NCI-H345 treated with DMSO at 0.1 percent for 48 hours (cell line): ENCODE data around the gene RAB19.
A peak's percentile ranks its signal among the peaks of the same experiment; 100 is the strongest.
"Not testable (repeated sequence)": the region's sequence is repeated elsewhere in the genome, so short reads cannot be mapped to it uniquely, and the experiment has no call there.

Experiments used
- DNase-seq: peaks from one replicate; lab custom pipeline; 2025; ENCODE audit not compliant: unreplicated experiment; lab: John Stamatoyannopoulos, UW

Gene RAB19

DNA sequence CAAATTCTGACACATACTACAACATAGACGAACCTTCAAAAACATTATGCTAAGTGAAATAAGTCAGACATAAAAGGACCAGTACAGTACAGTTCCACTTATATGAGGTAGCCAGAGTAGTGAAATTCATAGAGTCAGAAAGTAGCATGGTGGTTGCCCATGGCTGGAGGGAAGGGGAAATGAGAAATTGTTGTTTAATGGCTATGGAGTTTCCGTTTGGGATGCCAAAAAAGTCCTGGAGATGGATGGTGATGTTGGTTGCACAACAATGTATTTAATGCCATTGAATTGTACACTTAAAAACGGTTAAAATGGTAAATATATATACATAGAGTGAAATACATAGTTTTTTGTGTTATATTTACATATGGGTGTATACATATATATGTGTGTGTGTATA is 3.5 kb upstream of the RAB19 start:
- DNase-seq, result no peak

DNA sequence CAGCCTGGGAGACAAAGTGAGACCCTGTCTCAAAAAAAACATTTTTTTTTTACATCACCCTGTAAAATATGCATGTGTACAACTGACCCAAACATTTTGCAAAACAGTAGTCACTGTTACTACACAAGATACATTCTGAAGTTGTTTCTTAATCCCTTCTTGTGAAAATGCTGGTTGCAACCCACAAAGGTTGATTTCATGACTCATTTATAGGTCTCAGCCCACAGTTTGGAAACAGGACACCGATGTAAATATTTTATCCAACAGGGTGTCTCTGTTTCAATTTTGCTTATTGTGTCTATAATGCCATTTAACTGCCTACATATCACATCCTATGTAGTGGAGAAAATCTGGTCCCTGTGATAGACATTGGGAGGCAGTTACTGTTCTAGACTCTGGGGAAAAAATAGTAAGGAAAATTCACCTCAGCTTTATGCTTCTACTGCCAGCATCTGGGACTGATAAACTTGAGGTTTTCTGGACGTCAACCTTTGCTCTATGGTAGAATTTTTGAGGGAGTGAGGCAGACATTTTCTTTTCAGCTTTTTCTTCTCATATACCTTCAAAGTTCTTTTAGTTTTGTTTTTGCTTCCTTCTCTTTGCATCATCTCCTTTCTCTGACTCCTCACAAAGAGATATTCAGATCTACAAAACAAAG is 1.6 kb upstream of the RAB19 start:
- DNase-seq, result no peak

DNA sequence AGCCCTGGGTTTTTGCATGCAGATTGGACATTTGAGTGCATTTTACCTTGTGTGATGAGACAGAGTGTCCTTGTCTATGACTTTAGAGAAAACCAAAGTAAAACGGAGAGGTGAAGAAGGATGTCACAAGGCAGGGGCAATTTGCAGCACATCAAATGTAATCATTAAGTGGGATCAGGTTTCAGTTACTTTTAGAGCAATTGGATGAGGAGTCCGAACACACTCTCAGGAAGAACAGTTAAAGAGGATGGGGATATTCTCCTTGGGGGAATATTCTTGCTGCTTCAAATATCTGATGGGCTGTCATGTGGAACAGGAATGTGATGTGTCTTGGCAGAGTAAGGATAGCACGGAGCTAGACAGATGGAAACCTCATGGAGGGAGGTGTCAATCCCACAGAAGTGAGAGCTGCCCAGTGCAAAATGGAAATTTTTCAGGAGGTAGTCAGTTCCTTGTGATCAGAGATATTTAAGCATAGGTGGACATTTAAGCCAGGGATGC is 757 bp downstream of the RAB19 start:
- no peak for DNase-seq

DNA sequence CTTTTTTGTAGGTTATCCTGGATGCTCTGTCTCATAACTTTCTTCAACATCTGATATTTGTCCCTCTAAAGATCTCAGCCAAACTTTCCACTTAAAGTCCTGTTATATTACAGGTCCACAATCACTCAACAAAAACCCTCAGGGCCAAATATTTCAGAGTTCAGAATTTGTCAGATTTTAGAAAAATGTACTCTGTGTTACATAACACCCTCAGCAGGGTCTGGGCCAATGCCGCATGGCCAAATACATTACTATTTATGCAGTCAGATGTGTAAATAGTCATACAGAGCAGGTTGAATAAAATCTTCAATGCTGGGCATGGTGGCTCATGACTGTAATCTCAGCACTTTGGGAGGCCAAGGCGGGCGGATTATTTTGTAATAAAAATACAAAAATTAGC is 11.5 kb downstream of the RAB19 start:
- no peak for DNase-seq

DNA sequence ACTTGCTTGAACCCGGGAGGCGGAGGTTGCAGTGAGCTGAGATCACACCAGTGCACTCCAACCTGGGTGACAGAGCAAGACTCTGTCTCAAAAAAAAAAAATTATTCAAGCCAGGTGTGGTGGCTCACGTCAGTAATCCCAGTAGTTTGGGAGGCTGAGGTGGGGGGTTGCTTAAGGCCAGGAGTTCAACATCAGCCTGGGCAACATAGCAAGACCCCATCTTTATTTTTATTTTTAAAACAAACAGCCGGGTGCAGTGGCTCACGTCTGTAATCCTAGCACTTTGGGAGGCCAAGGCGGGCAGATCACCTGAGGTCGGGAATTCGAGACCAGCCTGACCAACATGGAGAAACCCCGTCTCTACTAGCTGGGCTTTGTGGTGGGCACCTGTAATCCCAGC is 12.0 kb downstream of the RAB19 start:
- not testable (repeated sequence) for DNase-seq

DNA sequence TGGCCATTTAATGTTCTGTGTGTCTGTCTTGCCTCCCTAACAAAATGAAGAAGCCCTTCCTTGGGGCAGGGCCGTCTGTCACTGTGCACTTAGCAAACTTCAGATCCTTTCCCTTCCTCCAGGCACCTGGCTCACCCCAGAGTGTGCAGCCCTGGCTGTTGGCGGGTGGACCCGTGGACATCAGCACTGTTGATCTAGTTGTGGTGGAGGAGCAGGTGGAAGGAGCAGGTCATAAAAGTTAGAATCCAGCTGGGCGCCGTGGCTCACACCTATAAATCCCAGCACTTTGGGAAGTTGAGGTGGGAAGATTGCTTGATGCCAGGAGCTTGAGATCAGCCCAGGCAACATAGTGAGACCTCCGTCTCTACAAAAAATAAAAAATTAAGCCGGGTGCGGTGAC is 12.7 kb downstream of the RAB19 start:
- no peak for DNase-seq

DNA sequence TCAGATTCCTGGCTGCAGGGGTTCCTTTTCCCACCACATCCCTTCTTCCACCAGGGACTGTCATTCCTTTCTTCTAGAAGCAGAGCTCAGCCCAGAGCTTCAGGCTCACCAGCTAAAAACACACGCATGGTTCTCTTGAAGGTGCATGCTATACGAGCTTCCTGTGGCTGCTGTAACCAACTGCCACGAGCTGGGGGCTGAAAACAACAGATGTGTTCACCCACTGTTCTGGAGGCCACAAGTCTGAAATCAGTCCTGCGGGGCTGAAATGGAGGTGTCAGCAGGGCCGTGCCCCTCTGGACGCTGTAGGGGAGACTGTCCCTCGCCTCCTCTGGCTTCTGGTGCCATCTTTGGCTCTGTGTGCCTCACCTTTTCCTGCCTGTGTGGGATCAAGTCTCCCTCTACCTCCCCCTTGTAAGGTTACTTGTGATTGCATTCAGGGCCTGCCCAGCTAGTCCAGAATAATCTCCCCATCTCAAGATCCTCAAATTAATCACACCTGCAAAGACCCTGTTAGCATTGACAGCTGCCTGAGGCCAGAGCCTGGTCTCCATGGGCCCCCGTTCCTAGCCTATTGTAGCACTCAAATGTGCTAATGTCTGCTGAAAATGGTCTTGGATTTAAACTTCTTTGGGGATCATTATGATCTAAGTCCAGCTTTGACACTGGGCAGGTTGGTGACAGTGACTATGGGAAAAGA is 13.7 kb downstream of the RAB19 start:
- DNase-seq, result peak; percentile 35

DNA sequence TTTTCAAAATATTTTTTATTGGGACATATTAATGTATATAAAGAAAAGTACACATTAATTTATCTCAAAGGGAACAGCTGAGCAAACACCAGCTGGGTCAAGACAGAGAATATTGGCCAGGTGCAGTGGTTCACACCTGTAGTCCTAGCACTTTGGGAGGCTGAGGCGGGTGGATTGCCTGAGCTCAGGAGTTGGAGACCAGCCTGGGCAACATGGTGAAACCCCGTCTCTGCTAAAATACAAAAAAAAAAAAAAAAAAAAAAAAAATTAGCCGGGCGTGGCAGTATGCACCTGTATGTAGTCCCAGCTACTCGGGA is 14.3 kb downstream of the RAB19 start:
- DNase-seq, result peak; percentile 35

DNA sequence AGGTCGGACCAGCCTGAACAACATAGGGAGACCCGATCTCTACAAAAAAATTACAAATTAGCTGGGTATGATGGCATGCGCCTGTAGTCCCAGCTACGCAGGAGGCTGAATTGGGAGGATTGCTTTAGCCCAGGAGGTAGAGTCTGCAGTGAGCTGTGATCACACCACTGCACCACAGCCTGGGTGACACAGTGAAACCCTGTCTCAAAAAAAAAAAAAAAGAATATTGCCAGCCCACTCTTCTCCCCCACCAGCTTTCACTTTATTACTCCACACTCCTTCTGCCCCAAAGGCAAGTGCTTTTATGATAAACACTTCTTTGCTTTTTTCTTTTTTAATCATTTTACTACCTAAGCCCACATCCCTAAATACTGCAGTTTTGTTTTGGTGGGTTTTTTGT is 14.8 kb downstream of the RAB19 start:
- no peak for DNase-seq

DNA sequence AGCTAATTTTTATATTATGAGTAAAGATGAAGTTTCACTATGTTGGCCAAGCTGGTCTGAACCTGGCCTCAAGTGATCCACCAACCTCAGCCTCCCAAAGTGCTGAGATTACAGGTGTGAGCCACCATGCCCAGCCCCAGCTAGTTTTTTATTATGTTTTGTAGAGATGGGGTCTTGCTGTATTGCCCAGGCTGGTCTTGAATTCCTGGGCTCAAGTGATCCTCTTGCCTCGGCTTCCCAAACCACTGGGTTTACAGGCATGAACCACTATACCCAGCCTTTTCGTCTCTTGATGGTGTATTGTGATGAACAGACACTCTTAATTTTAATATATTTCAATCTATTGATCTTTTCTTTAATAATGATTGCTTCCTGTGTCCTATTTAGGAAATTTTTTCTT is 17.7 kb downstream of the RAB19 start:
- no peak for DNase-seq

DNA sequence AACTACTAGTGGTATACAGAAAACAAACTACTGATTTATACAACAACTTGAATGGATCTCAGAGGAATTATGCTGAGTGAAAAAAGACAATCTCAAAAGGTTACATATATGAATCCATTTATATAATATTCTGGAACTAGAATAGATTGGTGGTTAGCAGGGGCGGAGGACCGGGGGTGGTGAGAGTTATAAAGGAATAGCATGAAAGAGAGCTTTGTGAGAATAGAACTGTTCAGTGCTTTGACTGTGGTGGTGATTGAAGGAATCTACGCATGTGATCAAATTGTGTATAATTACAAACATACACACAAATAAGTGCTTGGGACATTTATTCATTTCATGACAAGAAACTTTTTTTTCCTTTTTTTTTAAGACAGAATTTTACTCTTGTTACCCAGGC is 19.6 kb downstream of the RAB19 start:
- DNase-seq, result no peak

DNA sequence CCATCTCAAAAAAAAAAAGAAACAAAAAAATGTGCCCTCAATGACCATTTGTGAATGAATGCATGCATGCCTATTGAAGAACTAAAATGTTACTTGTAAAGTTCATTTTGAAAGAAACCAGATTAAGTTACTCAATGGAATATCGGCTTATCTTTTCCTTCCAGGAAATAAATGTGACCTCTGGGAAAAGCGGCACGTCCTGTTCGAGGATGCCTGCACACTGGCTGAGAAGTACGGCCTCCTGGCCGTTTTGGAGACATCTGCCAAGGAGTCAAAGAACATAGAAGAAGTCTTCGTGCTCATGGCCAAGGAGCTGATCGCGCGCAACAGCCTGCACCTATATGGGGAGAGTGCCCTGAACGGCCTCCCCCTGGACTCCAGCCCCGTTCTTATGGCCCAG is 21.9 kb downstream of the RAB19 start:
- no peak for DNase-seq

DNA sequence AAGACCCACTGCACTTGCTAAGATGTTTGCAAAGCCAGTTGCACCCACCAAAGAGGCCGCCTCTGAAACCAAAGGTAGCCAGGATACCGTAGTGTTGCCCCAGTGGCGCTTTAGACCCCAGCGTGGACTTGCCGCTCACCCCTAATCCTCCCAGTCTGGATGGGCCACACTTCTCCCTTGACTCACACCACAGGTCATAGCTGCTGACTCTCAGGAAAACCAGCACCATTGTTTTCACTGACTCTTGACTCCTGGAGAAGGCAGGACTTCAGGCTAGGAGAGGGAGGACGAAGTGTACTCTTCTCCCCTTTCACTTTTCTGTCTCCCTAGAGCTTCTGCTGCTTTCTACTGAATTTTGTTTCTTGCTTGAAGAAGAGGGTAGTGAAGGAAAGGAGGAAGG is 22.3 kb downstream of the RAB19 start:
- DNase-seq, result no peak

DNA sequence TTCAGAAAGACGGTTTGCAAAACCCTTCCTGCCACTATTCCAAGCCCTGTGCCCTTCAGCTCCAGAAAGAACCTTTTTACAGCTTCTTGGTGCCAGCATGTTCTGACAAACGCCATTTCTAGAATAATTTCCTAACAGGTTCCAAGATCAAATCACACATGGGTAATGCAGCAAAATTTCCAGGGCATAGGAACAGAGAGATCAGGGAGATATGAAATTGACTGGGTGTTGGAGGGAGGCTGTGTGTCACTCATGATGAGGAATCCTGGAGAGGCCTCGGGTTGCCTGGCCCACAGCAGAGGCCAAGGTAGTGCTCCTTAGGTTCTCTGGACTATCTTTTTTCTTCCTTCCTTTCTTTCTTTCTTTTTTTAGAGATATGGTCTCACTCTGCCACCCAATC is 29.5 kb downstream of the RAB19 start:
- no peak for DNase-seq

DNA sequence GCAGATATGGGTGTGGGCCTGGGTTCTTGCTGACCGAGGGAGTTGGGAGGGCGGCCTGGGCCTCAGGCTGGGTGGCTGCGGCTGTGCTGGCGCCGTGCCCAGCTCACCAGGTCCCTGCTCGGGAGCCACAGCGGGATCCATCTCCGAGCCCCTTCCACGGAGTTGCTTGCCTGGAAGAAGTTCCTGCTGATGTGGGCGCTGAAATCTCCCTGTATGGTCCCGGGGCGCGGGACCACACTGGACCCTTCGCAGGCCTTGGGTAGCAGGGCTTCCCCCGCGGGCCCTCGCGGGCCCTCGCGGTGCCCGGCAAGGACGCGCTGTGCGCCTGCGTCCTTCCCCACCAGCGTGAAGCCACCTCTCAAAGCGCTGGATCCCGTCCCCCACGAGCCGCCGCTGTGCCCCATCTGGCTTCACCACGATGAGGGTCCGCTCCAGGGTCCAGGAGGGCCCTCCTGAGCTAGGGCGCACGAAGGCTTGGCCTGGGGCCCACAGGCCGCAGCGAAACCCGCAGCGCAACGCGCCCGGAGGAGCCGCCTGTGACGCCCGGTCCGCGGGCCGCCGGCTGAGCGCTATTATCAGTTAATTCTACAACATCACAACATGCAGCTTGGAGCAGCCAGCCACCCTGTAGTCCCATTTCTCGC is 31.5 kb downstream of the RAB19 start:
- DNase-seq, result no peak

DNA sequence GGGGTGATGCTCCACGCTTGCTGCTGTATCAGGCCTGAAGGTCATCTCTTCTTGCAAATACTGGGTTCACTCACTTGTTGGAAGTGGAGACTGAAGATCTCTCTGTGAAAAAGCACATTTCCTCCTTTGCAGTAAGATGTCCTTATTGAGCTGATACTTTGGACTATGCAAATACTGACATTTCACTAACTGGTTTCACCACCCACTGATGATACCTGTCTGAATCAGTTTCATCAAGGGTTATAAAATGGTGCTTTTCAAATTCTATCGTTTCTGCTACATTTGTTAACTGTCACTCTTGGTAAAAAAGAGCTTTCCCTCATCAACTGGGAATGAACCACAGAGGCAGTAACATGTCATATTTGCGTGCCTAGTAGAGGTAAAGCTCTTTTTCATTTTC is 35.5 kb downstream of the RAB19 start:
- DNase-seq, result no peak

DNA sequence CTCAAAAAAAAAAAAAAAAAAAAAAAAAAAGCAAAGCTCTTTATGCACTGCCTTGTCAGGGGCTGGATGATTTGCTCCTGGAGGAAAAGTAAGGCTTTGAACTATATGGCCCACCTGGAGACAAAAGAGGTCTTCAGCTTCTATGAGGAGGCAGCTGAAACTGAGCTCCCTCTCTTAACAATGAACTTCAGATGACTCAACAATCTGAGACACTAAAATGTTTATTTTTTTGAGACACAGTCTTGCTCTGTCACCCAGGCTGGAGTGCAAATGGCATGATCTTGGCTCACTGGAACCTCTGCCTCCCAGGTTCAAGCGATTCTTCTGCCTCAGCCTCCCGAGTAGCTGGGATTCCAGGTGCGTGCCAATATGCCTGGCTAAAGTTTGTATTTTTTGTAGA is 36.7 kb downstream of the RAB19 start:
- no peak for DNase-seq

DNA sequence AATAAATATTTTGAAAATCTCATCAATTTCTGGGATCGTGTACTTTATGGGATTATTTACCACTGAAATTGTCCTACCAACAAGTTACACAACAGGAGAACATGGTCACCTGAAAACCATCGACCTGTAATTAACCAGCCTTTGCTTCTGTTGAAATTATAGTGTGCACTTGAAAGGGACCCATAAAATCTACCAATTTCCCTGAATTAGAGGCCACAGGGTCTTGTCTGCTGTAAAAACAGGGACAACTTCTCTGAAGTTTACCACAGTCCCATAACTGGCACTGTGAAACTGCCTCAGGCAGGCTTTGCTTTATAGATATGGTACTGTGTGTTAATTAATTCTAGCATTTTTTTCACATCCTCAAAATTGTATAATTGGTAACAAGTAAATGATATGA is 37.7 kb downstream of the RAB19 start:
- DNase-seq, result no peak

DNA sequence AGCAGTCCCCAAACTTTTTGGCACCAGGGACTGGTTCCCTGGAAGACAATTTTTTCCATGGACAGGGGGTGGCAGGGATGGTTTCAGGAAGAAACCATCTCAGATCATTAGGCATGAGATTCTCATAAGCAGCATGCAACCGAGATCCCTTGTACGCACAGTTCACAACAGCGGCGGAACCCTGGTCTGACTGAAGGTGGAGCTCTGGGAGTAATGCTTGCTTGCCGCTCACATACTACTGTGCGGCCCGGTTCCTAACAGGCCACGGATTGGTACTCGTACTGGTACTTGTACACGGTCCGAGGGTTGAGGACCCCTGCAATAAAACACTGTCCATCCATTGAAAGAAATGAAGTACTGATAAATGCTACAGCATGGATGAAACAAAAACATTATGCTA is 42.6 kb downstream of the RAB19 start:
- DNase-seq, result no peak

DNA sequence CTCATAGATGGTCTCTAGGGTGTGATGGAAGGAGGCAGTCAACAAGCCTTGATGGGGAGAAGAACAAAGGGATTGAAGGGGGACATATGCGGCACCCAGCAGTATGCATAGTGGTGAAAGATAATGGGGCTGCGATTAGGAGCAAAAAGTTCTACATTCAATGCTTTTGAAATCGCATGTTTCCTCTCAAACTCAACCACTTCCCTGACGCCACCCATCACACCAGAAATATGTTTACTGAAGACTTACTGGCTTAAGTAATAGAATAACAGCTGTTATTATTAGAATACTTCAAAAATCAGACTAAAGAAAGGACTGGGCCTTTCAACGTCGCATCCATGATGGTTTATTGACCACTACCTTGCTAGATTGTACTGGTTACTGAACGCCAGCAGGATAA is 44.0 kb downstream of the RAB19 start:
- DNase-seq, result no peak

DNA sequence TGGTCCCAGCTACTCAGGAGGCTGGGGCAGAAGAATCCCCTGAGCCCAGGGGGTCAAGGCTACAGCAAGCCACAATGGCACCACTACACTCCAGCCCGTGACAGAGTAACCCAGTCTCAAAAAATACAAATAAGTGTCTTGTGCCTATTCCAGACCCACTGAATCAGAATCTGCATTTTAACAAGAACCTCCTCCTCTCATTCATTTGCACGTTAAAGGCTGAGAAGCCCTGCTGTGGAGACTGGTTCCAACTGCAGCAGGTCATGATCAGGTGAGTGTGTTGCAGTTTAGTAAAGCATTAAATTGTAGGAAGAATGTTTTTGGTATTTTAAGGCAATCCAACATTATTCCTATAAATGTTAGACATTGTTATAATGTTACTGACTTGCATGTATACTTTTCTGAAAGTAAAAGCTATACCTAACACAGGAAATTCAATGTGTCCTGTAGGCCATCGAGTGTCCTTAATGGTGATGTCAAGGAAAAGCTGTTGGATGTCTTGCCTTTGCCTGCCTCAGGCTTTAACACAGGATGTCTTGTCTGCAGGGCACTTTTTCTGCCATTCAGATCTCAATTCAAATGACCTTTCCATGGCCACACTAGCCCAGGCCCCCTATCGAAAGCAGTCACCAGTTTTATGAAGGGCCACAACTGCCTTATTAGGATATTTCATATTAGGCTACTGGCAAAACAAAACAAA is 45.1 kb downstream of the RAB19 start:
- no peak for DNase-seq

DNA sequence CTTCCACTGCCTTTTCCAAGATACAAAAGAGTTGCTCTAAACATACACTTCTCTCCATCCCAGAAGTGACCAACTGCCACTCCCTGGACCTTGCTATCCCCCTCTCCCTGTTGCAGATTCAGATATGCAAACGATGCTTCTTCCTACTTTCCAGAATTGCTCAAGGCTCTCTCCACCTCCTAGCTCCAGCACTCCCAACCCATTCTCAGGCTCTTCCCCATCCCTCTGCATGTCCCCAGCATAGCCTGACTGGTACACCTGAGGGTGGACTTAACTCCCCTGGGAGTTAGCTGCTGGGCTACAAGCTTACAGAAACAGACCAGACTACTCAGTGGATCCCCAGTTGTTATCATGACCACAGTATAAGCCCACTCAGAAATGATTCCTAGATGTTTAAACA is 47.9 kb downstream of the RAB19 start:
- no peak for DNase-seq
